Left forelimb (tissue), 1 donor: ENCODE data around the gene PCDHA6.
"Not testable (repeated sequence)": the region's sequence is repeated elsewhere in the genome, so short reads cannot be mapped to it uniquely, and the experiment has no call there.

Experiments
- DNase-seq: peaks from one replicate; pipeline ENCODE4 v3.0.0-alpha.2; 2018; ENCODE audit warnings: low spot score

Gene PCDHA6

DNA sequence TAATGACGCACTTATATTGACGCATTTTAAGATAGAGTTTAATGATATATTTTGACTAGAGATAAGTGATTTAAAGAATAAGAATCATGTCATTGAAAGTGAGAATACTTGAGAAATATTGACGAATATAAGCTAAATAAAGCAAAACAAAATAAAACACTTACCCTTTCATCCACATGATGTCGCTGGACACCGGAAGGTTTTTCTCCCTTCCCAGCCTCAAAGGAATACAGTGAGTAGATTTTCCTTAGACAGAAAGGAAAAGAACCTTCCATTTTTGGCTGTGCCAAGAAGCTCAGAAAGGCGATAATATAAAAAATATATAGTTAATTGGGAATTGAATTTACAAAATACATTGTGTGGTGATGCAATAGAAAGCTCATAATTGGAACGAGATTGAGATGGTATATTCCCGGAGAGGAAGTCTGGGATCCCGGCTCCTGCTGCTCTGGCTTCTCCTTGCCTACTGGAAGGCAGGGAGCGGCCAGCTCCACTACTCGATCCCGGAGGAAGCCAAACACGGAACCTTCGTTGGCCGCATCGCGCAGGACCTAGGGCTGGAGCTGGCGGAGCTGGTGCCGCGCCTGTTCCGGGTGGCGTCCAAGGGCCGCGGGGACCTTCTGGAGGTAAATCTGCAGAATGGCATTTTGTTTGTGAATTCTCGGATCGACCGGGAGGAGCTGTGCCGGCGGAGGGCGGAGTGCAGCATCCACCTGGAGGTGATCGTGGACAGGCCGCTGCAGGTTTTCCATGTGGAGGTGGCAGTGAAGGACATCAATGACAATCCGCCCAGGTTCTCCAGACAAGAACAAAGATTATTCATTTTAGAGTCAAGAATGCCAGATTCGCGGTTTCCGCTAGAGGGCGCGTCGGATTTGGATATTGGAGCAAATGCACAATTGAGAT is 6.1 kb upstream of the PCDHA6 start, which contains the start of gene PCDHA5:
PCDHA5 (plus strand) TSS at position 239 of the 906 bp plus-strand sequence.
- DNase-seq: no peak

DNA sequence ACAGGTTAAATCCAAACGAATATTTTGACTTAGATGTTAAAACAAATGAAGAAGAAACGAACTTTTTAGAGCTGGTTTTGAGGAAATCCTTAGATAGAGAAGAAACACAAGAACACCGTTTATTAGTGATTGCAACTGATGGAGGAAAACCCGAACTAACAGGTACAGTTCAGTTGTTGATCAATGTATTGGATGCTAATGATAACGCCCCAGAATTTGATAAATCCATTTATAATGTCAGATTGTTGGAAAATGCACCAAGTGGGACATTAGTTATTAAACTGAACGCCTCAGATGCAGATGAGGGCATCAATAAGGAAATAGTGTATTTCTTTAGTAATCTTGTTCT is 5.5 kb upstream of the PCDHA6 start:
- DNase-seq: no peak

DNA sequence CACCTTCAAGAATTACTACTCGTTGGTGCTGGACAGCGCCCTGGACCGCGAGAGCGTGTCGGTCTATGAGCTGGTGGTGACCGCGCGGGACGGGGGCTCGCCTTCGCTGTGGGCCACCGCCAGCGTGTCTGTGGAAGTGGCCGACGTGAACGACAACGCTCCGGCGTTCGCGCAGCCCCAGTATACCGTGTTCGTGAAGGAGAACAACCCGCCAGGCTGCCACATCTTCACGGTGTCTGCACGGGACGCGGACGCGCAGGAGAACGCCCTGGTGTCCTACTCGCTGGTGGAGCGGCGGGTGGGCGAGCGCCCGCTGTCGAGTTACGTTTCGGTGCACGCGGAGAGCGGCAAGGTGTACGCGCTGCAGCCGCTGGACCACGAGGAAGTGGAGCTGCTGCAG is 4.8 kb upstream of the PCDHA6 start:
- DNase-seq: not testable (repeated sequence)

DNA sequence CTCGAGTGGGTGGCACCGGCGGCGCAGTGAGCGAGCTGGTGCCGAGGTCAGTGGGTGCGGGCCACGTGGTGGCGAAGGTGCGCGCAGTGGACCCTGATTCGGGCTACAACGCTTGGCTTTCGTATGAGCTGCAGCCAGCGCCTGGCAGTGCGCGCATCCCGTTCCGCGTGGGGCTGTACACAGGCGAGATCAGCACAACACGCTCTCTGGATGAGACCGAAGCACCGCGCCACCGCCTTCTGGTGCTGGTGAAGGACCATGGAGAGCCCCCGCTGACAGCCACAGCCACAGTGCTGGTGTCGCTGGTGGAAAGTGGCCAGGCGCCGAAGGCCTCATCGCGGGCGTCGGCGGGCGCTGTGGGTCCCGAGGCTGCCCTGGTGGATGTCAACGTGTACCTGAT is 4.3 kb upstream of the PCDHA6 start:
- DNase-seq: no peak

DNA sequence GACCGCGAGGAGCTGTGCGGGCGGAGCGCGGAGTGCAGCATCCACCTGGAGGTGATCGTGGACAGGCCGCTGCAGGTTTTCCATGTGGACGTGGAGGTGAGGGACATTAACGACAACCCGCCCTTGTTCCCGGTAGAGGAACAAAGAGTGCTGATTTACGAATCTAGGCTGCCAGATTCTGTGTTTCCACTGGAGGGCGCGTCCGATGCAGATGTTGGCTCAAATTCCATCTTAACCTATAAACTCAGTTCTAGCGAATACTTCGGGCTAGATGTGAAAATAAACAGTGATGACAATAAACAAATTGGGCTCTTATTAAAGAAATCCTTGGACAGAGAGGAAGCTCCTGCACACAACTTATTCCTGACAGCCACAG is 590 bp downstream of the PCDHA6 start:
- DNase-seq: no peak

DNA sequence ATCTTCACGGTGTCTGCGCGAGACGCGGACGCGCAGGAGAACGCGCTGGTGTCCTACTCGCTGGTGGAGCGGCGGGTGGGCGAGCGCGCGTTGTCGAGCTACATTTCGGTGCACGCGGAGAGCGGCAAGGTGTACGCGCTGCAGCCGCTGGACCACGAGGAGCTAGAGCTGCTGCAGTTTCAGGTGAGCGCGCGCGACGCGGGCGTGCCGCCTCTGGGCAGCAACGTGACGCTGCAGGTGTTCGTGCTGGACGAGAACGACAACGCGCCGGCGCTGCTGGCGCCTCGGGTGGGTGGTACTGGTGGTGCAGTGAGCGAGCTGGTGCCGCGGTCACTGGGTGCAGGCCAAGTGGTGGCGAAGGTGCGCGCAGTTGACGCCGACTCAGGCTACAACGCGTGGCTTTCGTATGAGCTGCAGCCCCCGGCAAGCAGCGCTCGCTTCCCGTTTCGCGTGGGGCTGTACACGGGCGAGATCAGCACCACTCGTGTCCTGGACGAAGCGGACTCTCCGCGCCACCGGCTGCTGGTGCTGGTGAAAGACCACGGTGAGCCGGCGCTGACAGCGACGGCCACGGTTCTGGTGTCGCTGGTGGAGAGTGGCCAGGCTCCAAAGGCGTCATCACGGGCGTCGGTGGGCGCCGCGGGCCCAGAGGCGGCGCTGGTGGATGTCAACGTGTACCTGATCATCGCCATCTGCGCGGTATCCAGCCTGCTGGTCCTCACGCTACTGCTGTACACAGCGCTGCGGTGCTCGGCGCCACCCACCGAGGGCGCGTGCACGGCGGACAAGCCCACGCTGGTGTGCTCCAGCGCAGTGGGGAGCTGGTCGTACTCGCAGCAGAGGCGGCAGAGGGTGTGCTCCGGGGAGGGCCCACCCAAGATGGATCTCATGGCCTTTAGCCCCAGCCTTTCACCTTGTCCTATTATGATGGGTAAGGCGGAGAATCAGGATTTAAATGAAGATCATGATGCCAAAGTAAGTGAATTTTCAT is 2.0 kb downstream of the PCDHA6 start:
- DNase-seq: not testable (repeated sequence)

DNA sequence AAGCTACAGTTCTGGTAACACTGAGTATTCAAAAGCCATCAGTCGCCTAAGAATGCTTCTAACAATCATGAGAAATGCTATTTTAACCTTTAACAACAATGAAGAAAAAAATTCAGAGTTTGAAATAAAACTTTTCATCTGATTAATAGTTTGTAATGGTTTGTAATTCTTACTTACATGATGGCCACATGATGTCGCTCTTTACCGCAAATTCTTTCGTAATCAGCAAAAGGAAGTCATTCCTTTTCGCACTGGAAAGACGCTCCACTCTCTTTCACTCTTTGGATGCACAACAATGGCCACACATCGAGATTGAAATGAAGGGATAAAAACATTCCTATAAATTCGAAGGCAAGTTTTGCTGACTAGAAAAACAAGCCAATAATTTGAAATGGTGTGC is 6.2 kb downstream of the PCDHA6 start, which contains the start of gene PCDHA7:
PCDHA7 (plus strand) TSS at position 277 of the 400 bp plus-strand sequence; CDS start at position 392, 115 bp downstream.
- DNase-seq: no peak

DNA sequence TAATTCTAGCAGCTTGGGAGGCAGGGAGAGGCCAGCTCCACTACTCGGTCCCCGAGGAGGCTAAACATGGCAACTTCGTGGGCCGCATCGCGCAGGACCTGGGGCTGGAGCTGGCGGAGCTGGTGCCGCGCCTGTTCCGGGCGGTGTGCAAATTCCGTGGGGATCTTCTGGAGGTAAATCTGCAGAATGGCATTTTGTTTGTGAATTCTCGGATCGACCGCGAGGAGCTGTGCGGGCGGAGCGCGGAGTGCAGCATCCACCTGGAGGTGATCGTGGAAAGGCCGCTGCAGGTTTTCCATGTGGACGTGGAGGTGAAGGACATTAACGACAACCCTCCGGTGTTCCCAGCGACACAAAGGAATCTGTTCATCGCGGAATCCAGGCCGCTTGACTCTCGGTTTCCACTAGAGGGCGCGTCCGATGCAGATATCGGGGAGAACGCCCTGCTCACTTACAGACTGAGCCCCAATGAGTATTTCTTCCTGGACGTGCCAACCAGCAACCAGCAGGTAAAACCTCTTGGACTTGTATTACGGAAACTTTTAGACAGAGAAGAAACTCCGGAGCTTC is 6.8 kb downstream of the PCDHA6 start:
- not testable (repeated sequence) for DNase-seq

DNA sequence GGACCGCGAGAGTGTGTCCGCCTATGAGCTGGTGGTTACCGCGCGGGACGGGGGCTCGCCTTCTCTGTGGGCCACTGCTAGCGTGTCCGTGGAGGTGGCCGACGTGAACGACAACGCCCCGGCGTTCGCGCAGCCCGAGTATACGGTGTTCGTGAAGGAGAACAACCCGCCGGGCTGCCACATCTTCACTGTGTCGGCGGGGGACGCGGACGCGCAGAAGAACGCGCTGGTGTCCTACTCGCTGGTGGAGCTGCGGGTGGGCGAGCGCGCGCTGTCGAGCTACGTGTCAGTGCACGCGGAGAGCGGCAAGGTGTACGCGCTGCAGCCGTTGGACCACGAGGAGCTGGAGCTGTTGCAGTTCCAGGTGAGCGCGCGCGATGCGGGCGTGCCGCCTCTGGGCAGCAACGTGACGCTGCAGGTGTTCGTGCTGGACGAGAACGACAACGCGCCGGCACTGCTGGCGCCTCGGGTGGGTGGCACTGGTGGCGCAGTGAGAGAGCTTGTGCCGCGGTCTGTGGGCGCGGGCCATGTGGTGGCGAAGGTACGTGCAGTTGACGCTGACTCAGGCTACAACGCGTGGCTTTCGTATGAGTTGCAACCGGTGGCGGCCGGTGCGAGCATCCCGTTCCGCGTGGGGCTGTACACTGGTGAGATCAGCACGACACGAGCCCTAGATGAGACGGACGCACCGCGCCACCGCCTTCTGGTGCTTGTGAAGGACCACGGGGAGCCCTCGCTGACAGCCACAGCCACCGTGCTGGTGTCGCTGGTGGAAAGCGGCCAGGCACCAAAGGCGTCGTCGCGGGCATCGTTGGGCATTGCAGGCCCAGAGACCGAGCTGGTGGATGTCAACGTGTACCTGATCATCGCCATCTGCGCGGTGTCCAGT is 8.1 kb downstream of the PCDHA6 start:
- DNase-seq: no peak

DNA sequence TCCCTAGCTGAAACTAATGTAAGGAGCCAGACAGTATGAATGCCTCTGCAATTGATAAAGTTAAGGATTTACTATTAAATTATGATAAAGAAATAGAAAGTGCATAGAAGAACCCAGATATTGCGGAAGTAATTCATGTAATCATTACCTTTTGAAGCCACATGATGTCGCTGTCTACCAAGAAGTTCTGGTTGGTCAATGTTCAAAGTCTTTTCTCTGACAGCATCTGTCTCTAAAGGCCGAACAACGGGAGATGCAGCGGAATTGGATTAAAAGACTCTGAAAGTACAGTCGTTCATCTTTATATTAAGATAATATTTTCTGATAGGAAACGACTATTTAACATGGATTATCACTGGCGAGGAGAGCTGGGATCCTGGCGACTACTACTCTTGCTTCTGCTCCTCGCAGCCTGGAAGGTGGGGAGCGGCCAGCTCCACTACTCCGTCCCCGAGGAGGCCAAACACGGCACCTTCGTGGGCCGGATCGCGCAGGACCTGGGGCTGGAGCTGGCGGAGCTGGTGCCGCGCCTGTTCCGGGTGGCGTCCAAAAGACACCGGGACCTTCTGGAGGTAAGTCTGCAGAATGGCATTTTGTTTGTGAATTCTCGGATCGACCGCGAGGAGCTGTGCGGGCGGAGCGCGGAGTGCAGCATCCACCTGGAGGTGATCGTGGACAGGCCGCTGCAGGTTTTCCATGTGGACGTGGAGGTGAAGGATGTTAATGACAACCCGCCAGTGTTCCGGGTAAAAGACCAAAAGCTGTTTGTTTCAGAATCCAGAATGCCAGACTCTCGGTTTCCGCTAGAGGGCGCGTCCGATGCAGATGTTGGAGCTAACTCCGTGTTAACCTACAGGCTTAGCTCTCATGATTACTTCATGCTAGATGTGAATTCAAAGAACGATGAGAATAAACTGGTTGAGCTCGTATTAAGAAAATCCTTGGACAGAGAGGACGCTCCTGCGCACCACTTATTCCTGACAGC is 13.5 kb downstream of the PCDHA6 start, which contains the start of gene PCDHA8:
PCDHA8 (plus strand) TSS at position 210 of the 985 bp plus-strand sequence; CDS start at position 345, 135 bp downstream.
- no peak for DNase-seq

DNA sequence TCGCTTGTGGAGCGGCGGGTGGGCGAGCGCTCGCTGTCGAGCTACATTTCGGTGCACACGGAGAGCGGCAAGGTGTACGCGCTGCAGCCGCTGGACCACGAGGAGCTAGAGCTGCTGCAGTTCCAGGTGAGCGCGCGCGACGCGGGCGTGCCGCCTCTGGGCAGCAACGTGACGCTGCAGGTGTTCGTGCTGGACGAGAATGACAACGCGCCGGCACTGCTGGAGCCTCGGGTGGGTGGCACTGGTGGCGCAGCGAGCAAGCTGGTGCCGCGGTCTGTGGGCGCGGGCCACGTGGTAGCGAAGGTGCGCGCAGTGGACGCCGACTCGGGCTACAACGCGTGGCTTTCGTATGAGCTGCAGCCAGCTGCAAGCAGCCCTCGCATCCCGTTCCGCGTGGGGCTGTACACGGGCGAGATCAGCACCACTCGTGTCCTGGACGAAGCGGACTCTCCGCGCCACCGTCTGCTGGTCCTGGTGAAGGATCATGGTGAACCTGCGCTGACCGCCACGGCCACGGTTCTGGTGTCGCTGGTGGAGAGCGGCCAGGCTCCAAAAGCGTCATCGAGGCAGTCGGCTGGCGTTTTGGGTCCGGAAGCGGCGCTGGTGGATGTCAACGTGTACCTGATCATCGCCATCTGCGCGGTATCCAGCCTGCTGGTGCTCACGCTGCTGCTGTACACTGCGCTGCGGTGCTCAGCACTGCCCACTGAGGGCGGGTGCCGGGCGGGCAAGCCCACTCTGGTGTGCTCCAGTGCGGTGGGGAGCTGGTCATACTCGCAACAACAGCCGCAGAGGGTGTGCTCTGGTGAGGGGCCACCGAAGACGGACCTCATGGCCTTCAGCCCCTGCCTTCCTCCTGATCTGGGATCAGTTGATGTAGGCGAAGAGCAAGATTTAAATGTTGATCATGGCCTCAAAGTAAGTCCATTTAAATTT is 15.3 kb downstream of the PCDHA6 start:
- DNase-seq: no peak

DNA sequence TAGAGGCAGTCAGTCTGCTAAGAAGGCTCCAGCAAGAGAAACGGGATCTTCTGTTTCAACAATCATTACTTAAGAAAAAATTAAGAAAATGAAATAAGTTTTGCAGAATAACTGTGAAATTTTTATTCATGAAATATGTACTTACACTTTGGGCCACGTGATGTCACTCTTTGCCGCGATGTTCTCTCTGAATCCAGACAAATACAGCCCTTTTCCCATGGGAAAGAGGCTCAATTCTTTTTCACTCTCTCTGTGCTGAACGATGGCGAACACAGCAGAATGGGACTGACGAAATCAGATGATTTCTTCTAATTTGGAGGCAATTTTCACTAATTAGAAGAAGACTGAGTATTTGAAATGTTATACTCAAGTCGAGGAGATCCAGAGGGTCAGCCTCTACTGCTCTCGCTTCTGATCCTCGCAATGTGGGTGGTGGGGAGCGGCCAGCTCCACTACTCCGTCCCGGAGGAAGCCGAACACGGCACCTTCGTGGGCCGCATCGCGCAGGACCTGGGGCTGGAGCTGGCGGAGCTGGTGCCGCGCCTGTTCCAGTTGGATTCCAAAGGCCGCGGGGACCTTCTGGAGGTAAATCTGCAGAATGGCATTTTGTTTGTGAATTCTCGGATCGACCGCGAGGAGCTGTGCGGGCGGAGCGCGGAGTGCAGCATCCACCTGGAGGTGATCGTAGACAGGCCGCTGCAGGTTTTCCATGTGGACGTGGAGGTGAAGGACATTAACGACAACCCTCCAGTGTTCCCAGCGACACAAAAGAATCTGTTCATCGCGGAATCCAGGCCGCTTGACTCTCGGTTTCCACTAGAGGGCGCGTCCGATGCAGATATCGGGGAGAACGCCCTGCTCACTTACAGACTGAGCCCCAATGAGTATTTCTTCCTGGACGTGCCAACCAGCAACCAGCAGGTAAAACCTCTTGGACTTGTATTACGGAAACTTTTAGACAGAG is 20.7 kb downstream of the PCDHA6 start, which contains the start of gene PCDHA9:
PCDHA9 (plus strand) TSS at position 244 of the 964 bp plus-strand sequence; CDS start at position 358, 114 bp downstream.
- DNase-seq: not testable (repeated sequence)

DNA sequence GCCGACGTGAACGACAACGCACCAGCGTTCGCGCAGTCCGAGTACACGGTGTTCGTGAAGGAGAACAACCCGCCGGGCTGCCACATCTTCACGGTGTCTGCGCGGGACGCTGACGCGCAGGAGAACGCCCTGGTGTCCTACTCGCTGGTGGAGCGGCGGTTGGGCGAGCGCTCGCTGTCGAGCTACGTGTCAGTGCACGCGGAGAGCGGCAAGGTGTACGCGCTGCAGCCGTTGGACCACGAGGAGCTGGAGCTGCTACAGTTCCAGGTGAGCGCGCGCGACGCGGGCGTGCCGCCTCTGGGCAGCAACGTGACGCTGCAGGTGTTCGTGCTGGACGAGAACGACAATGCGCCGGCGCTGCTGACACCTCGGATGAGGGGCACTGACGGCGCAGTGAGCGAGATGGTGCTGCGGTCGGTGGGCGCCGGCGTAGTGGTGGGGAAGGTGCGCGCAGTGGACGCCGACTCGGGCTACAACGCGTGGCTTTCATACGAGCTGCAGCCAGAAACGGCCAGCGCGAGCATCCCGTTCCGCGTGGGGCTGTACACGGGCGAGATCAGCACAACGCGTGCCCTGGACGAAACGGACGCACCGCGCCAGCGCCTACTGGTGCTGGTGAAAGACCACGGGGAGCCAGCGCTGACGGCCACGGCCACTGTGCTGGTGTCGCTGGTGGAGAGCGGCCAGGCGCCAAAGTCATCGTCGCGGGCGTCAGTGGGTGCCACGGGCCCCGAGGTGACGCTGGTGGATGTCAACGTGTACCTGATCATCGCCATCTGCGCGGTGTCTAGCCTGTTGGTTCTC is 22.3 kb downstream of the PCDHA6 start:
- not testable (repeated sequence) for DNase-seq

DNA sequence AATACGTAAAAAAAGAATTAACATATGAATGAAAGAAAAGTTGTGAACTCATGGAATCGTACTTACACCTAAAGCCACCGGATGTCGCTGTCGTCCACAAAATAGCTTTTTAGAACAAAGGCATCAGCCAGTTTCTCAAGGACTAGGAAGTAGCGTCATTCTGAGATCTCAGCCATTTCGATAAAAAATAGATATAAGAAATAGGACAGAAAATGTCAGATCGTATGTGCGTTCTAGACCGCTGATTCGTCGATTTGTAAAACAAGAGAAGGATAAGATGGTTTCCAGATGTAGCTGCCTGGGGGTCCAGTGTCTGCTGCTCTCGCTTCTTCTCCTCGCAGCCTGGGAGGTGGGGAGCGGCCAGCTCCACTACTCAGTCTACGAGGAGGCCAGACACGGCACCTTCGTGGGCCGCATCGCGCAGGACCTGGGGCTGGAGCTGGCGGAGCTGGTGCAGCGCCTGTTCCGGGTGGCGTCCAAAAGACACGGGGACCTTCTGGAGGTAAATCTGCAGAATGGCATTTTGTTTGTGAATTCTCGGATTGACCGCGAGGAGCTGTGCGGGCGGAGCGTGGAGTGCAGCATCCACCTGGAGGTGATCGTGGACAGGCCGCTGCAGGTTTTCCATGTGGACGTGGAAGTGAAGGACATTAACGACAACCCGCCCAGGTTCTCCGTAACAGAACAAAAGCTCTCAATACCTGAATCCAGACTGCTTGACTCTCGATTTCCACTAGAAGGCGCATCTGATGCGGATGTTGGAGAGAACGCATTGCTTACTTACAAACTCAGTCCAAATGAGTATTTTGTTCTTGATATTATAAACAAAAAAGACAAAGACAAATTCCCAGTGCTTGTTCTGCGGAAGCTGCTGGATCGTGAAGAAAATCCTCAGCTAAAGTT is 28.3 kb downstream of the PCDHA6 start, which contains the start of gene PCDHA10:
PCDHA10 (plus strand) TSS at position 126 of the 903 bp plus-strand sequence; CDS start at position 278, 152 bp downstream.
- no peak for DNase-seq
